IPS-NIHi7 (cell line): ENCODE data around the gene TSPAN9.
"Not testable (repeated sequence)": the region's sequence is repeated elsewhere in the genome, so short reads cannot be mapped to it uniquely, and the experiment has no call there.

ENCODE experiments used
- DNase-seq: peaks from one replicate; pipeline ENCODE4 v3.0.0; 2012; ENCODE audit warnings: mixed read lengths; ENCODE audit errors: extremely low spot score

The TSPAN9 gene

DNA sequence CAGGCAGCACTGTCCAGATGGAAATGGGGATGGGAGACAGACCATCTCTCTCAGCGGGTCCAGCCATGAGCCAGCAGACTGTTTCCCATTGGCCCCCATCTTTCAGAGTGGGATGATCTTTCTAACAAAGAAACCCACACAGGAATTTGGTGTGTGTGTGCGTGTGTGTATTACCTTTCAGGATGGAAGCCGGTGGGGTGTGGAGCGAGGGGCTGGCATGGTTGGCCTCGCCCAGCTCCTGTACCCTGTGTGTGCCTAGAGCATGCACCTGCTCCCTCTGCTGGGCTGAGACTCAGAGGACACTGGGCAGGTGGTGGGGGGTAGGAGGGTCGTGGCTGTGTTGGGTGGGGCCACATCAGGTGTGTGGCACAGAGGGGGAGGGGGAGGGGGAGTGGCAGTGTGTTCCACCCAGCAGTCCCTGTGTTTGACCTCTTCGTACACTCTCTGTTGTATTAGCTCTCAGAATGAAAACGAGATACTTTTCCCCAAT lies 33.0 kb upstream of the TSPAN9 start:
- DNase-seq, result no peak

DNA sequence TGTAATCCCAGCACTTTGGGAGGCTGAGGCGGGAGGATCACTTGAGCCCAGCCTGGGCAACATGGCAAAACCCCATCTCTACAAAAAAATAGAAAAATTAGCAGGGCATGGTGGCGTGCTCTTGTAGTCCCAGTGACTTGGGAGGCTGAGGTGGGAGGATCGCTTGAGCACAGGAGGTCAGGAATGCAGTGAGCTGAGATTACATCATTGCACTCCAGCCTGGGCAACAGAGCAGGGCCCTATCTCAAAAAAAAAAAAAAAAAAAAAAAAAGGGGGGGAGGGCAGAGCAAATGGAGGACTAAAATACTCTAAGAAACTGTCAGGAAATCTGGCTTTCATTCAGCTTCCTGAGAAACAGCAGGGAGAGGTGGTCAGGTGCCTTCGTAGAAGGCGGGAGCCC lies 31.7 kb upstream of the TSPAN9 start:
- DNase-seq, result no peak

DNA sequence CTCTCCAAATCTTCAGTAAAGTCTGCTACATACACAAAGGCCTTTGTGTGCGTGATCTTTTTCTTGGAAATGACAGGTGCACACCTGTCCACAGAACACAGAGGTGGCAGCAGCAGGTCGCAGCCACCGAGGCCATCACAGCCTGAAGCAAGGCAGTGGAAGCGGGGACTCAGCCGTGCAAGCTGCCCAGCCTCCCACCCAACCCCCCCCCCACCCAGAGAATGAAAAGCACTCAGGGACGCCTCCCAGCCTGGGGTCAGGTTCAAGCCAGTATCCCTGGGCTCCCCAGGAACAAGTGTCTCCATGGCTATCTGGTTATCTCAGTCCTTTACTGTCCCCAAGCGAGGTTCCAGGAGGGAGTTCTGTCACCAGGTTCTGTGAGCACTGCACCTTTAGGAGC lies 31.2 kb upstream of the TSPAN9 start:
- no peak for DNase-seq

DNA sequence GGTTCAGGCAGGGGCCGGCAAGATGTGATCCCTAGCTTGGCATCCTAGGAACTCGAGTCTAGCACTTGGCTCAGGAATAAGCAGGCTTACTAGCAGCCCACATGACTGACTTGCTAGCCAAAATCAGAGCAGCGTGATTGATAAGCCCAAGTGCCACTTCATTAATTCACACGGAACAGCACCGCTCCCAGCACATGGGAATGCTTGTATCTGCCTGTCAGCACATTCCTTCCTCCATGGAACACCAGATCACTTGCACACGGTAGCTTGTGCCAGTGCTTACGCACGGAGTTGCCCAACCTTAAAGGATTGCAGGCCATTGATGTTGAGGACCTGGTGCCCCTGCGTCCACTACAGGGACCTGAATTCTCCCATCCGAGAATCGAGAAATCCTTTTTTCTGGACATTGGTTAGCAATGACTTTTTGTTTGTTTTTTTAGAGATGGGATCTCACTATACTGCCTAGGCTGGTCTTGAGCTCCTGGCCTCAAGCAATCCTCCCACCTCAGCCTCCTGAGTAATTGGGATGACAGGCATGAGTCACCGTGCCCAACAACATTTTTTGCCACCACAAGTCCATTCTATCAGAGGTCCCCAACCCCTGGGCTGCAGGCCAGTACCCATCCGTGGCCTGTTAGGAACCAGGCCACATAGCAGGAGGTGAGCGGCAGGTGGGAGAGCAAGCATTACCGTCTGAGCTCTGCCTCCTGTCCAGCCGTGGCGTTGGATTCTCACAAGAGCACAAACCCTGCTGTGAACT lies 30.6 kb upstream of the TSPAN9 start:
- DNase-seq, result no peak

DNA sequence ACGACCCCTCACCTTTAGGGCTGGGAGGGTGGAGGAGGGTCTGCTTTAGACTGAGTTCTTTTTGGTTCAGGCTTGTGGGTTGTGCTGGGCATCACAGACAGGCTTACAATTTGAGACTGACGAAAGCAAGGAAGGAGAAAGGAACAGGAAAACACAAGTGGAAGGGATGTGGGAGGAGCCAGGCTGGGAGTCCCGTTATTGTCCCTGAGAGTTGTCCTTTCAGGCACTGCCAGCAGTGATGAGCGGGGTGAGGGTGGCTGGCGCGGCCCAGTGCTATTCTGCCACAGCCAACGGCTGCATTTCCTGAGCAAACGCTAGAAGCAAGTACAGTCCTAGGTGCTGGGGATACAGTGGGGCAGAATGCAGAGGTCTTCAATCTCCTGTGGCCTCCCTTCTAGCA lies 29.2 kb upstream of the TSPAN9 start:
- no peak for DNase-seq

DNA sequence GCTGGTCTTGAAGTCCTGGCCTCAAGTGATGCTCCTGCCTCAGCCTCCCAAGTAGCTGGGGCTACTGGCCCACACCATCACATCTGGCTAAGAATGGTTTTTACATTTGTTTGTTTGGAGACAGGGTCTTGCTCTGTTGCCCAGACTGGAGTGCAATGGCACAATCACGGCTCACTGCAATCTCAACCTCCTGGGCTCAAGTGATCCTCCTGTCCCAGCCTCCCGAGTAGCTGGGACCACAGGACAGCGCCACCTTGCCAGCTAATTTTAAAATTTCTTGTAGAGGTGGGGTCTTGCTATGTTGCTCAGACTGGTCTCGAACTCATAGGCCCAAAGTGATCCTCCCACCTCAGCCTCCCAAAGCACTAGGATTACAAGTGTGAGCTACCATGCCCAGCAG lies 28.6 kb upstream of the TSPAN9 start:
- DNase-seq, result no peak

DNA sequence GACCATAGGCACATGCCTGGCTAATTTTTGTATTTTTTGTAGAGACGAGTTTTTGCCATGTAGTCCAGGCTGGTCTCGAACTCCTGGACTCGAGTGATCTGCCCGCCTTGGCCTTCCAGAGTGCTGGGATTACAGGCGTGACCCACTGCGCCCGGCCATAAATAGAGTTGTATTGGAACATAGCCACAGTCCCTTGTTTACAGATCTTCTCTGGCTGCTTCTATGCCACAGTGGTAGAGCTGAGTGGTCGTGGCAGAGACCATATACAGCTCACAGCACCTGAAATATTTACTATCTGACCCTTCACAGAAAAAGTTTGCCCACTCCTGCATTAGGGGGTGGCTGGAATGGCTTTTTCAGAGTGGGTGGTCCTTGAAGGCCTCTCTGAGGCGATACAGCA lies 28.0 kb upstream of the TSPAN9 start:
- no peak for DNase-seq

DNA sequence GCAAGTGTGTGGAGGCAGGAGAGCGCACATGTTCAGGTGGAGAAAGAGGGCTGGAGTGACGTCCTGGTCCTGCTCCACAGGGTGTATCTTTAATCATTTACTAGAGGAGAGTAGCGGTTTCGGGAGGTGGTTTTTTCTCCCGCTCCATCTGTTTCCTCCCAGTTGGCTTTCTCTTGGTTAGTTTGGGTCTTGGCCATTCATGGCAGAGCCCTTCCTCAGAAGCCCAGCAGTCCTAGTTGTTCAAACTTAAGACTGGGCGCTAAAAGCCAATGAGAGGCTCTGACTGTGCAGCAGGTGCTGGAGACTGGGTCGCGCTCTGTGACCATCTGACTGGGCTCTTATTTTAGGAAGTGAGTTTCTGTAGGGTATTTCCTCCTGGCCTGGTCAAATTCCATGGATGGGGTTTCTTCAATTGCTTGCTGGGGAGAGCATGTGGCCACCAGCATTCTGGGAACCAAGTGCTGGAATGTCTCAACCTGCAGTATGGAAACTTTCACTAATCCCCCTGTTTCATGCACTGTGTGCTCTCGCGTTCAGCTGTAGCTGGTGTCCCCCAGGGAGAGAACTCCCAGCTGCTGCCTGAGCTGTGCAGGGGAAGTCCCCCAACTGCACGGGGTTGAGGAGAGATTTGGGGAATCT lies 27.4 kb upstream of the TSPAN9 start:
- DNase-seq, result no peak

DNA sequence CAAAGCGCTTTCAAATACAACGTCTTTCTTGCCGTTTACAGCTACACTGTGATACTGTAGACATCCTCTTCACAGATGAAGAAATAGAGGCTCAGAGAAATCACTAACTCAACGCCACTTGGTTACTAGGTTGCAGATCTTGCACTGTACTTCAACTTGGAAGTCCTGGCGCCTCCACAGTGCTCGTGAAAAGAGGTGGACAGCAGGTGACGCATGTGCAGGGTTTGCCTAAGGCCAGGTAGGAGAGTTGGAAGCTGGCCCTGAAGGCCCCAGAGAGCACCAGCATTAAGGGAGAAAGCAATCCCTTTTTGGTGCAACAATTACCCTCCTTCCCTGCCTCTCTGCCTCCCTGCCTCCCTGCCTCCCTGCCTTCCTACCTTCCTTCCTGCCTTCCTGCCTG lies 22.8 kb upstream of the TSPAN9 start:
- DNase-seq, result no peak

DNA sequence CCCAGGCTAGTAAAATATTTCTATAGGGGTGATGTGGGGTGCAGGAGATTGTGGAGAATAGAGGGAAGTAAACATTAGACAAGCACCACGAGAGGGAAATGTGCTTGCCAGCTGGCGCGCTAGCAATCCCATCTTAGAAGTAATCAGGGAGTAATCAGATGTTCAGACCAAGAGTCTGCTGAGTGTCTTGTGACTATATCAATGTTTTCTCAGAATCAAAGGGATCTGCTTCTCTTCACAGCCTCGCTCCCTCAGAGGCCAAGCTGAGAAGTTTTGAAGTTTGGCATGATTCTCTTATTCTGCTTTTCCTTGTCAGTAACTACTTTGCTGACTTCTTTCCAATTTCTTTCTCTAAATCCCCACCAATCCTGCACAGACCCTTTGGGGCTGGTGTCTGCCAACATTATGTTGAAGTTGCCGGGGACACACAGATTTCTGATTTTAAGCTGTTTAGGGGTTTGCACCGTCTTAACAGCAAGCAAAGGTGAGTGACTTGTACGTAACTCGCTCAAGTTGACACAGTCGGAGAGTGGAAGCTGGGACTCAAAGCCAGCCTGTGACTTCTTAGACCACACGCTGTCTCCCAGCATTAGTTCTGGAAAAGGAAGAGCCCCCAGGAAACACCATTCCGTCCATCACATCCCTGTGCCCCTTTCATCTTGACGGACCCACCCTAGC lies 22.0 kb upstream of the TSPAN9 start:
- no peak for DNase-seq

DNA sequence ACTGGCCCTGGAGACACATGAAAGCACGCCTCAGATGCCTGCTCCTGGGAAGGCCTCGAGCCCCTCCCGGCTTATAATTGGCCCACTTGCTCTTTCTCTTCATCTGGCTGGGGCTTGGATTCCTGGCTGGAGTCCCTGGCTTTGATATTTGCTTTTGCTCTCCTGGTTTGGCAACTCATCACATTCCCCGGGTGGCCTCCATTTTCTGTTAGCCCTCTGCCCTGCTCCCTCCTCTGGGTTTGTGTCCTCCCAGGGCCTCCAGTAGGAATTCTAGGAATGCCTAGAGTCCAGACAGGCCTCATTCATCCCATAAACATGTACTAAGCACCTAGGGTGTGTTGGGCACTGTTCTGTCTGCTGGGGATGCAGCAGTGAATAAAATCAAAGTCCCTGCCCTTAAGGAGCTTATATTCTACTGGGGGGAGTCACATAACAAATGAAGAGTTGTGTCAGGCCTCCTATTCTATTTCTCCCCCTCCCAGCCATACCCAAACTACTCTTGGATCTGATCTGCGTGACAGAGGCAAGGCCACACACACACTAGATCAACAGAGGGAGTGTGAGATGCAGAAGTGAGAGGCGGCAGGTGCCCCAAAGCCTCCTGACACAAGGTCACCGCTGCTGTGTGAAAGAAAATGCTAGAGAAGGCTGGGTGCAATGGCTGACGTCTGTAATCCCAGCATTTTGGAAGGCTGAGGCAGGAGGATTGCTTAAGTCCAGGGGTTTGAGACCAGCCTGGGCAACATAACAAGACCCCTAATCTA lies 21.3 kb upstream of the TSPAN9 start:
- DNase-seq, result no peak

DNA sequence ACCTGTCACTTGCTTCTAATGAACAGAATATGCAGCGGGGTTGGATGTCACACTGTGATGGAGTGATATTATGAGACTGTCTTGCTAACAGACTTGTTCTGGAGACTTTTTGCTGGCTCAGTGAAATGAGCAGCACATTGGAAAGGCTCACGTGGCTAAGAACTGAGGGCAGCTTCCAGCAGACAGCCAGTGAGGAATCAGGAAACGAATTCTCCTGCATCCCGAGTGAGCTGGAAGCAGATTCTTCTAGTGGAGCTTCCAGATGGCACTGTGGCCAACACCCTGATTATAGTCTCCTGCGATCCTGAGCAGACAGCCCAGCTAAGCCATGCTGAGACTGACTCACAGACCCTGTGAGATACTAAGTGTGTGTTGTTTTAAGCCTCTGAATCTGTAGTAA lies 16.1 kb upstream of the TSPAN9 start:
- peak; percentile 10 for DNase-seq

DNA sequence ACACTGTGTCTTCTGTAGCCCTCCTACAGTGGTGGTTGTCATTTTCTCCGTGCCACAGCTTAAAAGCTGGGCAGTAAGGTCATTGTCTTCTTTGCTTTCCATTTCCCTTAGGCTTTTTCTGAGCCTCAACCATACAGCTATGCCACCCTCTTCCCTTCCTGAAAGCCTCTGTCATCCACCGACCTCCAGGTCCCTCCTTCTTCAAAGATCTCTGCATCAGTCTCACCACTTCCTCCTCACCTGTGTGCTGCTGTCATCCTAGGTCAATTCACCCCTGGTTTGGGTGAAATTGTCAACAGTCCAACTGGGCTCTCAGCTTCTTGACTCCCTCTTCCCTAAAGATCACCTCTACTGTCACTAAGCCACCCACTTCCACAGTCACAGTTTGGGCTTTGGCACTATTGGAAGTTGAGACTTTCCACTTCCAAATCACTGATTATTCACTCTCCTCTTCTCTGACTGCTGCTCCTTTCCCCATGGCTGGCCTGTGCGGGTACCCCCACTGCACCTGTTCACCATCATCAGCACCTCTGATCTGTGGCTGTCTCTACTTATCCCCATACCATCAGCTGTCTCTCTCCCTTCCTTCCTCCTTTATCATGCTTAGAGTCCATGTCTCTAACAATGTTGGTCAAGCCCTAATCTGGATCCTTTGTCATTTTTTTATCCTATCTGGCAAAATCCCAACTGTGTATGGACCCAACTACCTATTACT lies 15.5 kb upstream of the TSPAN9 start:
- peak; percentile 5 for DNase-seq

DNA sequence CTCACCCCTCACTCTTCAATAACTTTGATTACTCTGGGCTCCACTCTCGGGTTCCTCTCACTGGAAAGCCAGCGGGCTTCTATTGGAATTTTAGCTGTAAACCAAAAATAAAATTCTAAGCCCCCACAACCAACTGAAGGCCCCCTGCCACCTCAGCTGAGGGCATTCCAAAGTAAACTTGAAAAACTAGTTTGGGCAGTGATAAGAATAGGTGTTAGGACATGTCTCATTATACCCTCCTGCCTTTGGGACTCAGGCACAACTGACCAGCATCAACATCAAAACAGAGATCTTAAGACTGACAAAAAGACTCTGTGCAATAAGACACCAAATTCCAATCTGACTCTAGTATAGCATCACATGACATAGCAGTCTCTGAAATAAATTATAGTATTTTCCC lies 11.9 kb upstream of the TSPAN9 start:
- DNase-seq, result no peak

DNA sequence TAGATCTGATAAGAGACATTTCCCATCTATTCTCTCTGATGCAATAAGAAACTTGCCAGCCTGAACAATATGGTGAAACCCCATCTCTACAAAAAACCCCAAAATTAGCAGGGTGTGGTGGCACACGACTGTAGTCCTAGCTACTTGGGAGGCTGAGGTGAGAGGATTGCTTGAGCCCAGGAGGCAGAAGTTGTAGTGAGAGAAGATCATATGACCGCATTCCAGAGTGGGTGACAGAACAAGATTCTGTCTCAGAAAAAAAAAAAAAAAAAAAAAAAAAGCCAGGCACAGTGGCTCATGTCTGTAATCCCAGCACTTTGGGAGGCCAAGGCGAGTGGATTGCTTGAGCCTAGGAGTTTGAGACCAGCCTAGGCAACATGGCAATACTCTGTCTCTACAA lies 11.3 kb upstream of the TSPAN9 start:
- not testable (repeated sequence) for DNase-seq

DNA sequence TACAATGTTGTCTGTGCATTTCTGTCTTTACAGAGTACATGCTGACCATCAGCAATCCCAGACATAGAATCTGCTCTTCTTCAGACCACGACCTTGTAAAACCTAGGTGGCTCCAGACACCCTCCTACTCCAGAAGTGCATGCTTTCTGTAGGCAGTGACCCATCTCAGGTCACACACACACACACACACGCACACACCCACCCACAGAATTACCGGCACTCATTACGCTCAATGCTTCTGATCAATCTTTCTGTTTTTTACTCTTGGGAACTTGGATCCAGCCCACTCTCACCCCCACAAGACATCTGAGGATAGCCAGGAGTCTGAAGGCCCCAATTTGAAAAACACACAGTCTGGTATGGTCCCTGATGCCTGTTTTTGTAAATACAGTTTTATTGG lies 7.5 kb upstream of the TSPAN9 start:
- DNase-seq, result no peak

DNA sequence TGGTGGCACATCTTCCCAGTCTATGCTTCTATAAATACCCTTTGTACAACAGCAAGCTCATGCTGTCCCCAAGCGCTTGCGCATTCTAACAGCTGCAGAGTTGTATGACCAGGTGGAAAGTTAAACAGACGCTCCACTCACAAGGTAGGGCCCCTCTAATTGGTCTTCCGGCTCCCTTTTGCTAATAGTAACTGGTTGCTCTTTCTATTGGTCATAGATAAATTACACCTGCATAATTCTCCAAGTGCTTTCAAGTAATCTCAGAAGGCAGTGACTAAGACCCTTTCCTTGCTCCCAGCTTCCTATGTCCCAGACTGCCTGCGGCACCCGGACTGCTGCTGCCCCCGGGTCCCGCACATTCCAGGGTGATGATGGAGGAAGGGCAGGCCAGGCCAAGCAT lies 6.1 kb upstream of the TSPAN9 start:
- DNase-seq, result no peak

DNA sequence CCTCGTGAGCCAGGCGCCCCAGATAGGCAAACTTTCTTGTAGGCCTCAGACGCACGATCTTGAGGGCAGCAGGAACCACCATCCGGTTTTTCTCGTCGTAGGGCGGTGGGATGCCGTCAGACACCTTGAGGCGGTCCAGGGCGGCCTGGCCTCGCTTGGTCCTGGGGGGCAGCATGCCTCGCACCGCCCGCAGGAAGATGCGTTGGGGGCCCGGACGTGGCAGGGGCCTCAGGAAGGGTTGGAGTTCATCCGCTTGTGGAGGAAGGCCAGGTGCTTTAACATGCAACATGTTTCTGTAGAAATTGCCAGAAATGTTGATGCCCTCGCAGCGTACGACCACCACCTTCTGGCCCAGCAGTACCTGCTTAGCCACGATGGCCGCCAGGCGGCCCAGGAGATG lies 5.5 kb upstream of the TSPAN9 start:
- DNase-seq, result no peak

DNA sequence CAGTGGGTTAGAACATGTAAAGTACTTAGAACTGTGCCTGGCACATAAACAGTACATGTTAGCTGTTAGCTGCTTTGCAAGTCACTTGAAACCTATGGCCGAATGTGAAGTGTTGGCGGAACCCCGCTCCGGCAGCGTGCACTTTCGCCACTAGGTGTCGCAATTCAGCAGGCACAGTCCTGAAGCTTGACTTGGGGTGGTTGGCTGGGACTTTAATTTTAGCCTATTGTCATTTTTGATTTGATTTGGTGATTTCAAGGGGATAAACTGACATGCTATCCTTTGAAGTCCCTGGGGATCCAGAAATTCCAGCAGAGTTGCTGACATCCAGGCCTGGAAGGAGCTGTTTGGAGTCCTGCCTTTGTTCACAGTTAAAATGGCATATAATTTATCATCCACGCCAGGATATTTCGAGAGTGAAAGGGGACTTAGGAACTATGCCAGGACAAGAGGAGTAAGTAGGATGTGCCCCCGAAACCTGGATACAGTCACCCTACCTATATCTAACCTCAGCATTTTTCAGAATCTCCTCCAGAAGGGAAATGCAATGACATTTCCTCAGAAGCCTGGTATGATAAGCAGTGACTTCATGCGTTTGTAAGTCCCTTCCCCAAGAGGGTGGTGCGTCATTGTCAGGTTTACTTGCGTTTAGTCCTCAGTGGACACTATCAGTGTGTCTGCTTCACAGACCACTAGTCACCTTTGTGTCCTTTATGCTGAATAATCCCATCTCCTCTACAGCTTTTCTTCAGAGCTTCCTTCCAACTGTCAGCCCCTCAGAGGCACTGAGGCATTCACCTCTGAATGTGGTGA lies 3.5 kb upstream of the TSPAN9 start:
- DNase-seq, result peak; percentile 91

DNA sequence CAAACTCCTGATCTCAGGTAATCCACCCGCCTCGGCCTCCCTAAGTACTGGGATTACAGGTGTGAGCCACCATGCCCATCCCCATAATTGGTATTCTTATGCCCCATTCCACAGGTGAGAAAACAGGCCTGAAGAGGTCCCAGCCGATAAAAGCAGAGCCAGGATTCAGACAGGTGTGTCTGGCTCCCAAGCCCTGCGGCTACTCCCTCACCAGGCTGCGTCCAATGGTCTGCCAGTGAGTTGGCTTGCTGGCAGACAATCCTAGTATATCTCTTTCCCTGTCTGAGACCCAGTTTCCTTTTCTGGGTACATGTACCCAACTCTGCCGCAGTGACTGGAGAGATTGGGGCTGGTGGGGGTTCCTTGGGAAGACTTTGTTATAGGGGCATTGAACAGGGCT lies 1.9 kb upstream of the TSPAN9 start:
- peak; percentile 4 for DNase-seq
